K562 (cell line): Measurements from ENCODE around the gene TSPYL2. TPM values are rescaled to one million over a fixed set of nuclear protein-coding genes. Genes with fewer than 3 reads are reported as not detected.

Experiments used
- ATAC-seq: fragments of 200-7000 bp; cut with Tn5 transposase; 3 replicates; pipeline ENCODE4 v1.9.1; 2020; ENCODE audit warnings: moderate library complexity
- BruUV-seq: library from RNA; stranded (reverse); fragments of 400-500 nt; replicated peaks from 2 replicates; lab custom pipeline; 2021; lab: Mats Ljungman, UMichigan
- CTCF ChIA-PET: fragments of 300-600 bp; formaldehyde crosslinking; extraction: SDS; loops from one replicate; lab custom pipeline; 2021; ENCODE audit warnings: low intra/inter-chr PET ratio; lab: Yijun Ruan, JAX
- POLR2A ChIA-PET: fragments of 300-600, 350-650 bp; sonication (Branson Sonifier 250); formaldehyde crosslinking; extraction: SDS; loops from one replicate; lab custom pipeline; 2021; ENCODE audit warnings: antibody characterized with exemption, inconsistent platforms; lab: Yijun Ruan, JAX
- DNase-seq, 4 experiments: peaks; one replicate each; pipeline versions ENCODE4 v3.0.0 to v3.0.0-alpha.2; 2011 to 2018; ENCODE audit warnings: low spot score in 3 of 4, mixed read lengths in 3 of 4; ENCODE audit errors: extremely low read depth in 1 of 4
- FAIRE-seq: peaks from 2 replicates; lab custom pipeline; 2011; peaks lifted over from hg19 to GRCh38; lab: Jason Lieb, UNC
- H2AFZ ChIP-seq: 2 replicates; pipeline ENCODE4 v1.6.0; 2011; ENCODE audit warnings: low read depth, low read length, control low read depth, inconsistent platforms
- H3K27ac ChIP-seq: fragments of 200-600 bp; 3 replicates; pipeline ENCODE4 v1.8.0; 2011; ENCODE audit warnings: low read depth, mild to moderate bottlenecking, control low read depth, inconsistent platforms, low read length, moderate library complexity, mixed read lengths; ENCODE audit errors: extremely low read depth
- H3K27me3 ChIP-seq, 2 experiments: fragments of 300-600 bp in 1 of 2; 2 replicates in 1 of 2; 3 replicates in 1 of 2; pipeline versions ENCODE4 v1.6.0 to v1.8.0; 2011; ENCODE audit warnings: inconsistent platforms in 2 of 2, low read length in 2 of 2, mild to moderate bottlenecking in 1 of 2, mixed read lengths in 1 of 2, moderate library complexity in 1 of 2; ENCODE audit not compliant: control insufficient read depth in 2 of 2, insufficient read depth in 2 of 2
- H3K36me3 ChIP-seq: fragments of 300-600 bp; 3 replicates; pipeline ENCODE4 v1.8.0; 2011; ENCODE audit warnings: mild to moderate bottlenecking, low read length, inconsistent platforms; ENCODE audit not compliant: control insufficient read depth, insufficient read depth
- H3K4me1 ChIP-seq, 2 experiments: fragments of 200-600 bp in 1 of 2; replicated peaks in 1 of 2; 2 replicates in 1 of 2; 3 replicates in 1 of 2; pipeline versions ENCODE4 v1.5.1 to v1.8.0; 2011; ENCODE audit warnings: inconsistent platforms in 2 of 2, low read length in 2 of 2, mild to moderate bottlenecking in 1 of 2, mixed read lengths in 1 of 2, moderate library complexity in 1 of 2; ENCODE audit not compliant: control insufficient read depth in 2 of 2, insufficient read depth in 2 of 2
- H3K4me2 ChIP-seq: 2 replicates; pipeline ENCODE4 v1.6.1; 2011; ENCODE audit warnings: low read length, control low read depth, inconsistent platforms, mixed read lengths; ENCODE audit not compliant: insufficient read depth
- H3K4me3 ChIP-seq: fragments of 200-600 bp; sonication (generic), shearing (Covaris generic); 2 replicates; pipeline ENCODE4 v1.5.1; 2016; ENCODE audit warnings: control low read depth, inconsistent platforms
- H3K79me2 ChIP-seq: fragments of 200-600 bp; 3 replicates; pipeline ENCODE4 v1.8.0; 2011; ENCODE audit warnings: low read length, inconsistent platforms; ENCODE audit not compliant: control insufficient read depth, insufficient read depth
- H3K9ac ChIP-seq, 2 experiments: 2 replicates each; pipeline versions ENCODE4 v1.6.0 to v1.6.1; 2011; ENCODE audit warnings: low read depth in 2 of 2, low read length in 2 of 2, control low read depth in 1 of 2, inconsistent platforms in 1 of 2, mild to moderate bottlenecking in 1 of 2, mixed read lengths in 1 of 2; ENCODE audit not compliant: insufficient read depth in 1 of 2
- H3K9me1 ChIP-seq: one replicate; pipeline ENCODE4 v1.6.0; 2011; ENCODE audit warnings: inconsistent platforms, mild to moderate bottlenecking, low read length, moderate library complexity; ENCODE audit not compliant: control insufficient read depth, insufficient read depth
- H3K9me3 ChIP-seq: replicated peaks from 2 replicates; pipeline ENCODE4 v1.5.1; 2011; ENCODE audit warnings: low read depth, low read length, inconsistent platforms; ENCODE audit not compliant: control insufficient read depth, insufficient read depth
- H4K20me1 ChIP-seq: replicated peaks from 2 replicates; pipeline ENCODE4 v1.6.1; 2011; ENCODE audit warnings: low read length, inconsistent platforms, mixed read lengths; ENCODE audit not compliant: control insufficient read depth, insufficient read depth
- CCAR2 ChIP-seq: fragments of 200-400 bp; formaldehyde crosslinking; IDR thresholded peaks from 2 replicates; pipeline ENCODE4 v1.6.1; 2017; ENCODE audit warnings: mild to moderate bottlenecking, low read depth, low read length
- MTA3 ChIP-seq: fragments of 450-650 bp; formaldehyde crosslinking; IDR thresholded peaks from 2 replicates; pipeline ENCODE4 v1.6.1; 2017; ENCODE audit warnings: mild to moderate bottlenecking, borderline replicate concordance
- NFE2 ChIP-seq: IDR thresholded peaks from 2 replicates; pipeline ENCODE4 v1.6.1; 2014; ENCODE audit warnings: antibody characterized with exemption, low read depth
- RFX1 ChIP-seq: fragments of 450-650 bp; IDR thresholded peaks from 2 replicates; pipeline ENCODE4 v1.6.1; 2016; ENCODE audit warnings: mild to moderate bottlenecking, moderate library complexity
- ZFX ChIP-seq: sonication (generic); formaldehyde crosslinking; IDR thresholded peaks from 2 replicates; pipeline ENCODE4 v1.8.0; 2022; ENCODE audit warnings: mild to moderate bottlenecking, missing genetic modification reagents, moderate library complexity
- ZNF134 ChIP-seq: fragments of 250-450 bp; sonication (Bioruptor Pico); conservative IDR thresholded peaks from 2 replicates; pipeline ENCODE4 v1.4.0; 2020
- WGBS: fragments of 100-300 bp; shearing (Covaris generic); methylation state at CpG from one replicate; pipeline ENCODE4 v1.1.6; 2016; ENCODE audit warnings: low coverage, mixed read lengths; ENCODE audit not compliant: insufficient coverage; ENCODE audit errors: missing lambda C conversion rate; 5-methylcytosine and 5-hydroxymethylcytosine counted together
- in situ Hi-C: fragments of 300-500 bp; cut with MboI; formaldehyde crosslinking; loops from 4 replicates; pipeline ENCODE4 v1.15.0; 2018; ENCODE audit warnings: inconsistent platforms, mixed read lengths
- intact Hi-C: fragments of 100-400 bp; cut with micrococcal nuclease; formaldehyde crosslinking; loops from 2 replicates; pipeline ENCODE4 v1.14.2; 2022
- polyA plus RNA-seq, 8 experiments: library from polyadenylated mRNA; depleted of rRNA in 4 of 8; stranded (reverse) in 5 of 8; unstranded in 3 of 8; fragments of >200 nt; fragmentation: Nextera tagmentation in 2 of 8; fragmentation: Illumina TruSeq in 1 of 8; extraction: Ambion mirVana in 2 of 8; extraction: Trizol in 1 of 8; gene quantifications; 2 replicates each; pipeline versions ENCODE4 v1.2.1 to v1.2.3, GENCODE V29; 2011 to 2014; ENCODE audit warnings: inconsistent platforms in 1 of 8, missing spikeins in 1 of 8
- total RNA-seq, 7 experiments: library from RNA; depleted of rRNA in 6 of 7; stranded (reverse); fragments of >200 nt in 6 of 7; fragmentation: Illumina TruSeq in 2 of 7; extraction: Trizol in 2 of 7; gene quantifications; 2 replicates each; pipeline versions ENCODE4 v1.2.1 to v1.2.3, GENCODE V29; 2011 to 2021; ENCODE audit warnings: low replicate concordance in 1 of 7
- TF ChIP-seq, protein P1 (sequence below): fragments of 250-450 bp; sonication (Bioruptor Pico); IDR thresholded peaks from 2 replicates; pipeline ENCODE4 v1.9.0; 2021; ENCODE audit warnings: mild to moderate bottlenecking, inconsistent platforms
- TF ChIP-seq, protein P2 (sequence below): fragments of 450-650 bp; formaldehyde crosslinking; IDR thresholded peaks from 2 replicates; pipeline ENCODE4 v1.4.0; 2020; ENCODE audit warnings: mild to moderate bottlenecking

Gene TSPYL2
- total and polyA plus RNA-seq, 9 of the 15 experiments (the other 6 are each of a cell fraction or from before 2014, with no cell fraction given): 0.41 to 20.0 (median 10.8) TPM

DNA sequence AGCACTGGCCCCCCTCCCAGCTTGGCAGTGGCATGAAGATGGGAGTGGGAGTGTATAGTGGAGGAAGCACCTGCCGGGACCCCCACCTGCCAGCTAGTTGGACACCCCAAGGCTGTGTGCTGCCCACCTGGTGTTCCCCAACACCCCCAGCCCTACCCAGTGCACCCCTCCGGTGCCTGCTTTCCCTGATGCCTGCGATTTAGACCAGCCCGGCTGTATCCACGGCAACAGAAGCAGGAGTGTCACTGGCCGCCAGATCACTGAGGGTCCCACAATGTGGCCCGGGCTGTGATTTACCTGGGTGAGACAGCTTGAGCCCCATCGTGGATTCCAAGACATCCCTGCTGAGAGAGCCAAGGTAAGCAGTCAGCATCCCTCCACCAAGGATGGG is 33.0 kb upstream of the TSPYL2 start:
- no peaks in the 10 kb centered on the region for H3K4me1 ChIP-seq
- no peak for DNase-seq
- H3K9ac ChIP-seq: no peak overlapping the region
- H3K4me3 ChIP-seq: no peak overlapping the region
- no peak overlapping the region for H2AFZ ChIP-seq
- ChIA-PET CTCF (no interaction called here), POLR2A (no interaction called here)
- no peaks in the 10 kb centered on the region for H3K79me2 ChIP-seq
- BruUV-seq: no TSS peak
- TF ChIP-seq NFE2 (no peak), ZFX (CRISPR knock-in tag) (no peak), MTA3 (no peak), RFX1 (peak; percentile 23; the same call in 1 of the 2 replicates), ZNF134 (CRISPR knock-in tag) (no peak)
- H3K4me2 ChIP-seq: no peak overlapping the region
- no peaks in the 10 kb centered on the region for H3K36me3 ChIP-seq
- no peaks in the 10 kb centered on the region for H4K20me1 ChIP-seq
- no peaks in the 10 kb centered on the region for H3K9me1 ChIP-seq
- WGBS: 8% methylated on average over 2 of the region's 8 CpGs
- no peak overlapping the region for H3K27ac ChIP-seq
- H3K27me3 ChIP-seq: peaks cover 0 to 3% of the 10 kb centered on the region in 2 experiments; a peak in 1 of 5 replicates
- no peak for ATAC-seq
- in situ Hi-C loops: no loop called here
- FAIRE-seq: no peak
- H3K9me3 ChIP-seq: no peaks in the 10 kb centered on the region
- intact Hi-C loops: no loop called here

DNA sequence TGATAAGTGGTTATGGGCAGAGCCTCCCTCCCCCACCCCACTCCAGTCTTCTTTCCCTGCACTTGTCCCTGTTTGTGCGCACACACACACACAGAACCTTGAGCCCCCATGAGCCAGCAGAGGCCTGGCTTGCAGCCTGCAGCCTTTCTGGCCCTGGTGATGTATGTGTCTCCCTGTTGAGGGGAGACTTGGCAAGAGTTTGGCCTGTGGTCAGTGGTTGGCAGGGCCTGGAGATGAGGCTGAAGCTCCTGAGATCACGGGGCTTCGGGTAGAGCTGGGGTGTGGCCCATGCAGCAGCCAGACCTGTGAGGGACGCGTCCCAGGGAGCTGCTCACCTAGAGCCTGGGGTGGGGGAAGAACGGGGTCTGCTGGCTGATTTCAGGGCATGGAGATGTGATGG is 31.3 kb upstream of the TSPYL2 start:
- POLR2A ChIA-PET: no interaction called here

More for the DNA sequence above, 31.3 kb upstream of the TSPYL2 start:
- Histone ChIP-seq H3K9ac (no peak overlapping the region), H3K79me2 (no peaks in the 10 kb centered on the region), H3K36me3 (no peaks in the 10 kb centered on the region), H2AFZ (no peak overlapping the region), H4K20me1 (no peaks in the 10 kb centered on the region)
- intact Hi-C loops (no loop called here), in situ Hi-C loops (no loop called here)
- TF ChIP-seq, protein P1, sequence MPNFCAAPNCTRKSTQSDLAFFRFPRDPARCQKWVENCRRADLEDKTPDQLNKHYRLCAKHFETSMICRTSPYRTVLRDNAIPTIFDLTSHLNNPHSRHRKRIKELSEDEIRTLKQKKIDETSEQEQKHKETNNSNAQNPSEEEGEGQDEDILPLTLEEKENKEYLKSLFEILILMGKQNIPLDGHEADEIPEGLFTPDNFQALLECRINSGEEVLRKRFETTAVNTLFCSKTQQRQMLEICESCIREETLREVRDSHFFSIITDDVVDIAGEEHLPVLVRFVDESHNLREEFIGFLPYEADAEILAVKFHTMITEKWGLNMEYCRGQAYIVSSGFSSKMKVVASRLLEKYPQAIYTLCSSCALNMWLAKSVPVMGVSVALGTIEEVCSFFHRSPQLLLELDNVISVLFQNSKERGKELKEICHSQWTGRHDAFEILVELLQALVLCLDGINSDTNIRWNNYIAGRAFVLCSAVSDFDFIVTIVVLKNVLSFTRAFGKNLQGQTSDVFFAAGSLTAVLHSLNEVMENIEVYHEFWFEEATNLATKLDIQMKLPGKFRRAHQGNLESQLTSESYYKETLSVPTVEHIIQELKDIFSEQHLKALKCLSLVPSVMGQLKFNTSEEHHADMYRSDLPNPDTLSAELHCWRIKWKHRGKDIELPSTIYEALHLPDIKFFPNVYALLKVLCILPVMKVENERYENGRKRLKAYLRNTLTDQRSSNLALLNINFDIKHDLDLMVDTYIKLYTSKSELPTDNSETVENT (CRISPR knock-in tag): no peak
- TF ChIP-seq, protein P2, sequence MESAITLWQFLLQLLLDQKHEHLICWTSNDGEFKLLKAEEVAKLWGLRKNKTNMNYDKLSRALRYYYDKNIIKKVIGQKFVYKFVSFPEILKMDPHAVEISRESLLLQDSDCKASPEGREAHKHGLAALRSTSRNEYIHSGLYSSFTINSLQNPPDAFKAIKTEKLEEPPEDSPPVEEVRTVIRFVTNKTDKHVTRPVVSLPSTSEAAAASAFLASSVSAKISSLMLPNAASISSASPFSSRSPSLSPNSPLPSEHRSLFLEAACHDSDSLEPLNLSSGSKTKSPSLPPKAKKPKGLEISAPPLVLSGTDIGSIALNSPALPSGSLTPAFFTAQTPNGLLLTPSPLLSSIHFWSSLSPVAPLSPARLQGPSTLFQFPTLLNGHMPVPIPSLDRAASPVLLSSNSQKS (CRISPR knock-in tag): no peak
- TF ChIP-seq CCAR2: no peak
- TF ChIP-seq, all 486 proteins: peak for 0
- Histone ChIP-seq H3K27ac (no peak overlapping the region), H3K4me2 (no peak overlapping the region), H3K27me3 (peaks cover 0 to 3% of the 10 kb centered on the region in 2 experiments; a peak in 1 of 5 replicates), H3K4me1 (no peaks in the 10 kb centered on the region), H3K4me3 (no peak overlapping the region), H3K9me1 (no peaks in the 10 kb centered on the region), H3K9me3 (no peaks in the 10 kb centered on the region)
- no peak for FAIRE-seq
- BruUV-seq: no TSS peak
- 12% methylated on average over 5 of the region's 6 CpGs for whole genome bisulfite sequencing
- CTCF ChIA-PET: no interaction called here
- no peak for ATAC-seq
- no peak for DNase-seq
